GM18505 (cell line): ENCODE data around the gene TSHB.

ENCODE experiments used
- ATAC-seq: cut with Tn5 transposase; IDR thresholded peaks from one replicate; pipeline ENCODE4 v1.9.1; 2021; ENCODE audit not compliant: unreplicated experiment
- POLR2A ChIP-seq: IDR thresholded peaks from 4 replicates; pipeline ENCODE4 v1.6.1; 2011; ENCODE audit warnings: borderline replicate concordance; ENCODE audit not compliant: insufficient read depth, insufficient read length; ENCODE audit errors: extremely low read depth

TSHB gene

GRCh38 chr1:115036814-115037507, 7.3 kb downstream of the TSHB start:
- no peak for ATAC-seq
- TF ChIP-seq POLR2A = no peak

DNA sequence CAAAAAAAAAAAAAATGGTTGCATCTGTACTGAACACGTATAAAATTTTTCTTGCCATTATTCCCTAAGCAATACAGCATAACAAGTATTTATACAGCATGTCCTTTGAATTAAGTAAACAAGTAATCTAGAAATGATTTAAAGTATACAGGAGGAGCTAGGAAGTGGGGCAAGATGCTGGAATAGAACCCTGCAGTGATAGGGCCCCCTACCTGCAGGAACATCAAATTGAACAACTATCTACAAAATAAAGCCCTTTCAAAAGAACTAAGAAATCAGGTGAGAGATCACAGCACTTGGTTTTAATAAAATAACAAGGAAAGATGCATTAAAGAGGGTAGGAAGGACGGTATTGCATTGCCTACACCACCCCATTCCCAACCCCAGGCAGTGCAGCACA, 10.9 kb downstream of the TSHB start:
- no peak for TF ChIP-seq POLR2A
- ATAC-seq = no peak

GRCh38 chr1:115041654-115042053, 12.0 kb downstream of the TSHB start:
- no peak for ATAC-seq
- no peak for TF ChIP-seq POLR2A

GRCh38 chr1:115046751-115047150, 17.1 kb downstream of the TSHB start:
- no peak for TF ChIP-seq POLR2A
- ATAC-seq = no peak

GRCh38 chr1:115051850-115052249, 22.2 kb downstream of the TSHB start:
- no peak for ATAC-seq
- TF ChIP-seq POLR2A = no peak

- peak; percentile 68 for ATAC-seq
- TF ChIP-seq POLR2A = no peak
Observed at GRCh38 chr1:115052454-115053083, 22.9 kb downstream of the TSHB start.

- ATAC-seq = no peak
- no peak for TF ChIP-seq POLR2A
Observed at GRCh38 chr1:115056395-115056798, 26.8 kb downstream of the TSHB start.

DNA sequence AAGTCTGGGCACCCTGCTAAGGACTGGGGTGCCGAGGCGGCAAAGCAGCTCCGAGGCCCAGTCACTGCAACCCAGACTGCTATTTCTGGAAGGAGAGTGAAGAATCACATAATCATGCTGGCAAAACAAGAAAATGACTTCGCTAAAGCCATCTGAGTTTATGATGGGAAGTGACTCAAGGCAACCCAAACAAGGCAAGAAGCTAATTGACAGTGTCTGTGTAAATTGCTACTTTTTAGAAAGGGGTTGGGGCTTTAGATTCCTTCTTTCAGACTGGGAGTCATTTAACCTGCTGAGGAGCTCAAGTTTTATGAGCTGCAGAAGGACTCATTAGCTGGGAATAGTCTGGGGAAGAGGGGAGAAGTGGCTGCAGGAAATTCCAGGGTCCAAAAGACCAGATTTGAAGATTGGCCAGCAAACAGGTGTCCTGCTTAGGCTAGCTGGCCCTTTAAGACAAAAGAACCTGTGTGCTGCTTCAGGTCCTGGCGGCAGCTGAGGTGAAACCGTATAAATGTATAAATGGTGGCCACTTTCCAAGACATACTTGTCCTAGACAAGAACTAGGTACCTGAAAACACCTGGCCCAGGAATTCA, 28.1 kb downstream of the TSHB start:
- TF ChIP-seq POLR2A = no peak
- ATAC-seq = no peak

DNA sequence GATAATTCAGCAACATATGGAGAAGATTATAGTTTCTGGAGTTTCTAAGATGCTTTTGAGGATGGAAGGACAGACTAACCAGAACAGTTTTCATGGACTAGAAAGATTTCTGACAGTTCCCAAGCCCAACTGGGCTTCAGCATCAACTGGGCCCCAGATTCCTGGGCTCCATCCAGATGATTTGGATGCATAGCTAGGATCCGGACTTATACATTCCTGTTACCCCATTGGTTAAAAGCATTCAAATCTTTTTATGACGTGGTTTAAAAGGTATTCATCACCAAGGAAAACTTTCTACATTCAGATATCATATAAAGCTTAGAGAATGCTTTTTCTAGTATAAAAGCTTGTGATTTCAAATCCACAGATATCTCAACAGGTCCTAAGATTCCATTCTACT, 29.7 kb downstream of the TSHB start:
- ATAC-seq = no peak
- TF ChIP-seq POLR2A = no peak

DNA sequence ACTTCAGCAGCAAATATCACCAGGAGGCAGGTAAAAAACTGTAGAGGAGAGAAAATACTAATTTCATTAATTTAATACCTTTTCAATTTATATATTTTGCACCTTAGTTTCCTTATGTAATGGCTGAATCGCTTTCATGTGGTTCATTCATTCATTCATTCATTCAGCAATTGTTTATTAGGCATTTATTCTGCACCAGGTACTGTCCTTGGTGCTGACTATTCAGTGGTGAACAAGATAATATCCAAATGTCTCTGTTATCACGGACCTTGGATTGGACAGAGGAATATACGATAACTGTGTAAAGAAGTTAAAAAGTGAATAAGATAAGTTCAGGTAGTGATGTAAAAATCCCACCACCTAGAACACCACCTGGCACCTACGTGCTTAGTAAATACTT, 30.9 kb downstream of the TSHB start:
- ATAC-seq = no peak
- no peak for TF ChIP-seq POLR2A

- TF ChIP-seq POLR2A = no peak
- peak; percentile 93 for ATAC-seq
Observed at GRCh38 chr1:115062542-115063004, 32.9 kb downstream of the TSHB start.

GRCh38 chr1:115063228-115063901, 33.7 kb downstream of the TSHB start:
- no peak for TF ChIP-seq POLR2A
- ATAC-seq = peak; percentile 34

- ATAC-seq = no peak
- TF ChIP-seq POLR2A = no peak
Observed at GRCh38 chr1:115064461-115064860, 34.8 kb downstream of the TSHB start.

GRCh38 chr1:115065021-115065420, 35.4 kb downstream of the TSHB start:
- ATAC-seq = no peak
- no peak for TF ChIP-seq POLR2A

DNA sequence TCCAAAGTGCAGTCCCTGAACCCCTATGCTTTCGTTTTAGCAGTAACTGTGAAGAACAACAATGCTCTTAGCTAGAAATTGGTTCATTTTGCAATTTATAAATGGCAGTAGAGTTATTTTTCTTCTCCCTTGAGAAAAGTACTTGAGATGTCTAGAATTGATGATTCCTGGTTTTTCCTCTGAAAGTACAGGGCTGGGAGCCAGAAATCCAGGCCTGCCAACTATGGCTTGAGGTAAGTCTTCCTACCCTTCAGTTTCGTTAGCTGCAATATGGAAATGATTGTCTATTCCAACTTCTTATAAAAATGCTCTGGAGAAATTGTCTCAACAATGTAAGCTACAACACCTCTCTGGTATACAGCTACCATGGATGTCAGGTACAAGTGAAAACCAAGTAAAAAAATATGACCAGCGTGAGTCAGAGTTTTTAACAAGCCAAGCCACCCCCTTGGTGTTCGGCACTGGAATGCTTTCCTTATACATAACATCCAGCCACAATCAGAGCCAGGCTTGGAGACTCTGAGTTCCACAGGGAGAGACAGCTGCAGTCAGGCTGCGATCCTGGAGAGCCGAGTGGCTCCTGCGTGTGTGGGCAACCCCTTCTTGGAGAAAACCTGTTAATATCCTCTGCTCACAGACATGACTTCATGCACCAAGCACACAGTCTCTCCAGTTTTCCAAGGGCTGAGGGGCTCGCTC, 37.7 kb downstream of the TSHB start:
- TF ChIP-seq POLR2A = no peak
- ATAC-seq = no peak
